Measurements from ENCODE around the gene UBE2F. TPM values are rescaled to one million over a fixed set of nuclear protein-coding genes. Genes with fewer than 3 reads are reported as not detected.
A peak's percentile ranks its signal among the peaks of the same experiment; 100 is the strongest.
"Not testable (repeated sequence)": the region's sequence is repeated elsewhere in the genome, so short reads cannot be mapped to it uniquely, and the experiment has no call there.

Gene UBE2F
- total RNA-seq, 3 donors from 2014 or later: 62.6 to 66.9 (median 64.0) TPM

DNA sequence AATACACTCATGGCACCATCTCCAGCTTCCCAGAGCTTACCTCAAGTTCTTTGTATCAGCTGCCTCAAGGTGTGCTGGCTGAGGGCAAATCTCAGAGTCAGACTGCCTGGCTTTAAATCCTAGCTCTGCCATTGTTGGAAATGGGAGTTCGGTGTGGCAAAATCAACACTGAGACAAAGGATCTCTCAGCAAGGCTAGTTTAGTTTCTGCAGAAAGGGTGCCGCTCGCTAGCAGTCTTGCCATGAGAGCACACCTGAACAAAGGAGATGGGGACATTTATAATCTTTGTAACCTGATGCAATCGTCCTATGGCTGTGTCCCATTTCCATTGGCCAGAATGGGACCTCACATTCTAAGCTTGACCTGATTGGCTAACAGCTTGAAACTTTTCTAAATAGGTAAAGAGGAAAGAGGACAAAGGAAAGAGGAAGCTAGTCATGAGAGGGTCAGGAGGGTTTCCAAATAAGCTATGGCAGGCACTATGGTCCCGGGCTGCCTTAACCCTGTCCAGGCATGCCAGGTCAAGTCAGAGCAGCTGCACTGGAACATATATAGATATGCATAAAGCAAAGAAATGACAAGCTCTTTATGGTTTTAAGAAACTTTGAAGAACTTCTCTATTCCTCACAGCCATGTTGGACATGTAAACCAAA is 4.3 kb upstream of the UBE2F start:
- H3K9me3 ChIP-seq: peaks cover 0 to 9% of the 10 kb centered on the region in 2 donors
- no peak overlapping the region for H3K4me3 ChIP-seq
- TF ChIP-seq POLR2A (IDR thresholded peaks at IDR 0.05): no peak
- TF ChIP-seq, protein P1, sequence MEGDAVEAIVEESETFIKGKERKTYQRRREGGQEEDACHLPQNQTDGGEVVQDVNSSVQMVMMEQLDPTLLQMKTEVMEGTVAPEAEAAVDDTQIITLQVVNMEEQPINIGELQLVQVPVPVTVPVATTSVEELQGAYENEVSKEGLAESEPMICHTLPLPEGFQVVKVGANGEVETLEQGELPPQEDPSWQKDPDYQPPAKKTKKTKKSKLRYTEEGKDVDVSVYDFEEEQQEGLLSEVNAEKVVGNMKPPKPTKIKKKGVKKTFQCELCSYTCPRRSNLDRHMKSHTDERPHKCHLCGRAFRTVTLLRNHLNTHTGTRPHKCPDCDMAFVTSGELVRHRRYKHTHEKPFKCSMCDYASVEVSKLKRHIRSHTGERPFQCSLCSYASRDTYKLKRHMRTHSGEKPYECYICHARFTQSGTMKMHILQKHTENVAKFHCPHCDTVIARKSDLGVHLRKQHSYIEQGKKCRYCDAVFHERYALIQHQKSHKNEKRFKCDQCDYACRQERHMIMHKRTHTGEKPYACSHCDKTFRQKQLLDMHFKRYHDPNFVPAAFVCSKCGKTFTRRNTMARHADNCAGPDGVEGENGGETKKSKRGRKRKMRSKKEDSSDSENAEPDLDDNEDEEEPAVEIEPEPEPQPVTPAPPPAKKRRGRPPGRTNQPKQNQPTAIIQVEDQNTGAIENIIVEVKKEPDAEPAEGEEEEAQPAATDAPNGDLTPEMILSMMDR (IDR thresholded peaks at IDR 0.05): no peak
- no peak for TF ChIP-seq POLR2AphosphoS5 (IDR thresholded peaks at IDR 0.05)
- H3K4me1 ChIP-seq: no peaks in the 10 kb centered on the region
- no peaks in the 10 kb centered on the region for H3K27me3 ChIP-seq
- no peak overlapping the region for H3K27ac ChIP-seq
- H3K36me3 ChIP-seq: no peaks in the 10 kb centered on the region
- intact Hi-C loops (cut with DNase I; ENCODE audit: low total_unique reads): no loop called here
- DNase-seq (ENCODE audit: low spot score in 2 of 2): no peak

DNA sequence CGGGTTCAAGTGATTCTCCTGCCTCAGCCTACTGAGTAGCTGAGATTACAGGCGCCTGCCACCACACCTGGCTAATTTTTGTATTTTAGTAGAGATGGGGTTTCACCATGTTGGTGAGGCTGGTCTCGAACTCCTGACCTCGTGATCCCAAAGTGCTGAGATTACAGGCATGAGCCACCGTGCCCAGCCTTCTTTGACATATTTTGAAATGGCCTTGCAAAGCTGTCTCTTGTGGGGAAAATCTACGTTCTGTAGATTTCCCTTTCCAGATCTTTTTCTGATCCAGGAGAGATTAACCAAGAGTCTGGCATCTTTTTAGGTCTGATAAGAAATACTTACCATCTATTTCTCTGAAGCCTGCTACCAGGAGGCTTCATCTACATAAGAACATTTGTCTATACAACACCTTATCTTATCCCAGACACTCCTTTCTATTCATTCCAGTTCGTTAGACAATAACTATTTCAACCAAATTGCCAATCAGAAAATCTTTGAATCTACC is 3.3 kb upstream of the UBE2F start:
- H3K36me3 ChIP-seq; DNase-seq (ENCODE audit: low spot score in 2 of 2); intact Hi-C loops (cut with DNase I; ENCODE audit: low total_unique reads); H3K4me3 ChIP-seq; H3K27me3 ChIP-seq; H3K9me3 ChIP-seq; H3K4me1 ChIP-seq; H3K27ac ChIP-seq: not testable (repeated sequence)

DNA sequence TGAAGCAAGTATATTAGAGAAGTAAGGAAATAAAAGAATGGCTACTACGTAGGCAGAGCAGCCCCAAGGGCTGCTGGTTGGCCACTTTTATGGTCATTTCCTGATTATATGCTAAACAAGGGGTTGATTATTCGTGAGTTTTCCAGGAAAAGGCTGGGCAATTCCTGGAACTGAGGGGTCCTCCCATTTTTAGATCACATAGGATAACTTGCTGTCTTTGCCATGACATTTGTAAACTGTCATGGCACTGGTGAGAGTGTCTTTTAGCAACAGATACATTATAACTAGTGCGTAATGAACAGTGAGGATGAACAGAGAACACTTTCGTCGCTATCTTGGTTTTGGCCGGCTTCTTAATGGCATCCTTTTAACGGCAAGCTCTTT is 2.6 kb upstream of the UBE2F start:
- H3K27ac ChIP-seq: no peak overlapping the region
- no peak for DNase-seq (ENCODE audit: low spot score in 2 of 2)
- peaks cover 0 to 9% of the 10 kb centered on the region in 2 donors for H3K9me3 ChIP-seq
- intact Hi-C loops (cut with DNase I; ENCODE audit: low total_unique reads): no loop called here
- no peaks in the 10 kb centered on the region for H3K36me3 ChIP-seq
- H3K4me3 ChIP-seq: no peak overlapping the region
- H3K27me3 ChIP-seq: no peaks in the 10 kb centered on the region
- TF ChIP-seq POLR2A (IDR thresholded peaks at IDR 0.05) (no peak), POLR2AphosphoS5 (IDR thresholded peaks at IDR 0.05) (no peak)
- TF ChIP-seq, protein P1 (IDR thresholded peaks at IDR 0.05): no peak
- peaks cover 8 to 9% of the 10 kb centered on the region in 2 donors for H3K4me1 ChIP-seq

DNA sequence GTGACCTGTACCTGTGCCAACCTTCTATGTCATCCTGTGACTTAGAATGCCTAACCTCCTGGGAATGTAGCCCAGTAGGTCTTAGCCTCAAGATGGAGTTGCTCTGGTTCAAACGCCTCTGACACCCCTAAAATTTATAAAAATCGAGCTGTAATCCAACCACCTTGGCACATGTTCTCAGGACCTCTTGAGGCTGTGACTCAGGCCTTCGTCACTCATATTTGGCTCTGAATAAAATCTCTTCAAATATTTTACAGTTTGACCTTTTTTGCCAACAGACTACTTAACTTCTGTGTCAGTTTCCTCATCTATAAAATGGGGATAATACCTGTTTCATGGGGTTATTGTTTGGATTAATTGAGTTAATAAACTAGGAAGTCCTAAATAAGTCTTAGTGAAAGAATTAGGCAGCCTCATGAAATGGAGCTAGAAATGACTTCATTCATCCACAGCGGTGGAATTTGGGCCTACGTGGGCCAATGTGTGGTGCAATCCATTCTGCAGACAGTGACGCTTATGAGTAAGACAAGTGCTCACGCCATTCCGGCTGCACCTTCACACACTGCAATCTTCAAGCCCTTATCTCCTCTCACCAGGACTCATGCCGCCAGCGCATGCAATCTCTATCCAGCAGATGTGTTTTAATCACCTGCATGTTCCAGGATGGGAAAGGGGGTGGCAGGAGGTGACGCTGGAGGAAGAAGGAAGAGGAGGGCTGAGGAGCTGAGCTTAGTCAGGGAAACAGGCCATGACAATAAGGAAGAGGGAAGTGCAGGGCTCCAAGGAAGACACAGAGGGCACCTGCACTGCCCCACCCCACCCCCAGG is 2.0 kb upstream of the UBE2F start:
- H3K9me3 ChIP-seq: peaks cover 0 to 9% of the 10 kb centered on the region in 2 donors
- intact Hi-C loops (cut with DNase I; ENCODE audit: low total_unique reads): no loop called here
- no peaks in the 10 kb centered on the region for H3K36me3 ChIP-seq
- no peaks in the 10 kb centered on the region for H3K27me3 ChIP-seq
- no peak overlapping the region for H3K27ac ChIP-seq
- H3K4me3 ChIP-seq: no peak overlapping the region
- peaks cover 8 to 9% of the 10 kb centered on the region in 2 donors for H3K4me1 ChIP-seq
- TF ChIP-seq, protein P1 (IDR thresholded peaks at IDR 0.05): no peak
- no peak for TF ChIP-seq POLR2A (IDR thresholded peaks at IDR 0.05)
- TF ChIP-seq POLR2AphosphoS5 (IDR thresholded peaks at IDR 0.05): no peak
- DNase-seq (ENCODE audit: low spot score in 2 of 2): no peak

DNA sequence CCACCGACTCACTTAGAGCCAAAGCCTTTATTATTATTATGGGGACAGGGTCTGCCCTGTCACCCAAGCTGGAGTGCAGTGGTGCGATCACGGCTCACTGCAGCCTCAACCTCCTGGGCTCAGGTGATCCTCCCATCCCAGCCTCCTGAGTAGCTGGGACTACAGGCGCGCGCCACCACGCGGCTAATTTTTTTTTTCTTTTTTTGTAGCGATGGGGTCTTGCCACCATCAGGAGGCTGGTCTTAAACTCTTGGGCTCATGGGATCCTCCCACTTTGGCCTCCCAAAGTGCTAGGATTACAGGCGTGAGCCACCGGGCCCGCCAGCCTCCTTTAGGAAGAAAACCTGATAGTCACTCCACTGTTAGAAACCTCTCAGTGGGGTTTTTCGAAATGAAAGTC is 970 bp upstream of the UBE2F start:
- H3K36me3 ChIP-seq; intact Hi-C loops (cut with DNase I; ENCODE audit: low total_unique reads); H3K4me1 ChIP-seq; H3K27me3 ChIP-seq; DNase-seq (ENCODE audit: low spot score in 2 of 2); H3K27ac ChIP-seq; H3K9me3 ChIP-seq: not testable (repeated sequence)
- H3K4me3 ChIP-seq: peak overlapping the region; percentile 71 to 87 (median 75)

DNA sequence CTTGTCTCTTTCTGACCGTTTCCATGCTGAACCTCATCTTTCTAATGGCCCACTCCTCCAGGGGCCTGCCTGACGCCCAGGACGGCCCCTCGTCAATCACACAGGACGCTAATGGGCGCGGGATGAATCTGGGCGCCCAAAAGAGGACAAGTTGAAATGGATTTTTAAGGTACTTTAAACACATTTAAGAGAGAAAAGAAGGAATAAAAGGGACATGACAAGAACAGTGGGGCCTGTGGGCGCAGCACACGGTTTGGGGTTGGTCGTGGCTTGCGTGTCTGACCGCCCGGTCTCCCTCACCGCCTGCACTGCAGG is 607 bp upstream of the UBE2F start:
- TF ChIP-seq, protein P1 (IDR thresholded peaks at IDR 0.05): no peak
- TF ChIP-seq POLR2A (IDR thresholded peaks at IDR 0.05) (no peak), POLR2AphosphoS5 (IDR thresholded peaks at IDR 0.05) (no peak)
- Histone ChIP-seq H3K9me3 (peaks cover 0 to 9% of the 10 kb centered on the region in 2 donors), H3K27me3 (no peaks in the 10 kb centered on the region), H3K4me3 (peak overlapping the region; percentile 71 to 87 (median 75)), H3K27ac (peak overlapping the region in 1 of 2 donors; percentile 29), H3K4me1 (peaks cover 8 to 9% of the 10 kb centered on the region in 2 donors), H3K36me3 (no peaks in the 10 kb centered on the region)
- no peak for DNase-seq (ENCODE audit: low spot score in 2 of 2)
- intact Hi-C loops (cut with DNase I; ENCODE audit: low total_unique reads): no loop called here

Measured in breast epithelium (tissue), 4 donors.